ENCODE data around the gene SH3TC2.

The SH3TC2 gene

DNA sequence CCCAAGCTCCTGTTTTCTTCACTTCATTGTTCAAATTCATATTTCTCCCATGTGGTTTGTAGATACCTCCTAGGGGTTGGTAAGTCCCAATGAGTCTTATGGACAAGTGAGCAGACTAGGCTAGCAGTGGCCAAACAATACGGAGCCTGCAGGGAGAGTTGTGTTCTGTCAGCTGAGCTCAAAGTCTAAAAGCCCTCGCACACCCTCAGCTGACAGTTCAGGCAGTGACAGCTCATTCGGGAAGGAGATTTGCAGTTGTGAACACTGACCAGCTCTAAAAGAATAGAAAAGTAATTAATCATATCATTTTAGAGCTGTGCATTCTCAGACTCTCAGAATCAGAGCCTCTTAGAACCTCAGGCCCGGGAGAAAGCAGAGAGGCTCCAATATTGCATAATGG lies 95.1 kb downstream of the SH3TC2 start:
- no peak for DNase-seq

DNA sequence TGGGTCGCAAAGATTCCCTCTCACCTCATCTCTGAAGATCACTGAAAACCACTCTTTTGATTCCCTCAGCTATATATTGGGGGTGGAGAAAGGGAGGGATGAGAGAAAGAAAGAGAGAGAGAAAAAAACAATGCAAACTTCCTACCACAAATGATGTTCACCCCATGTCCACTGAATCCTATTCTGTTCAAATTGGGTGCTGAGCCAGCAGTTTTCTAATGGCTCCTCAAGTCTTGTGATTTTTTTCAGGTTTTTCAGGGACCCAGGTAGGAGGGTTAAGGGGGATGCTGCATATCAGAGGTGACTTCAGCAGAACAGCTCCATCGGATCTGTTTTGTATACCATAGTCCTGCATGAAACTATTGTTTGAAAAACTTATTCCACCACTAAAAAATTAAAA lies 95.9 kb downstream of the SH3TC2 start:
- DNase-seq: no peak

DNA sequence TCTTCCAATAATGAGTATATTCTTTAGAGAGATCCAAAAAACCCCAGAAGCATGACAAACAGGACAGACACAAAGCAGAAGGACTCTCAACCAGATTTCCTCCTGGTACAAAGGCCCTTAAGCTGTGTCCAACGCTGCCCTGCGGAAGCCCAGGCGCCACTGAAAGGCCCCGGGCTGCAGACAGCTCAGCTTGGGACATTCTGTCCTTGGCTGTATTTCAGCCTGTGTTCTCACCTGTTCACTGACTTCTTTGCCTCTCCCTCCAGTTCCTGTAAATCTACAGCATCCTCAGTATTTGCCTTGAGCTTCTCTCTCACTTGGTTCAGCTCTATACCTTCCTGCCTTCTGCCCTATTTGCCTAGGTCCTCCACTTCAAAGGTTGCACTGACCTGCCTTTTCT lies 96.5 kb downstream of the SH3TC2 start:
- DNase-seq: no peak

DNA sequence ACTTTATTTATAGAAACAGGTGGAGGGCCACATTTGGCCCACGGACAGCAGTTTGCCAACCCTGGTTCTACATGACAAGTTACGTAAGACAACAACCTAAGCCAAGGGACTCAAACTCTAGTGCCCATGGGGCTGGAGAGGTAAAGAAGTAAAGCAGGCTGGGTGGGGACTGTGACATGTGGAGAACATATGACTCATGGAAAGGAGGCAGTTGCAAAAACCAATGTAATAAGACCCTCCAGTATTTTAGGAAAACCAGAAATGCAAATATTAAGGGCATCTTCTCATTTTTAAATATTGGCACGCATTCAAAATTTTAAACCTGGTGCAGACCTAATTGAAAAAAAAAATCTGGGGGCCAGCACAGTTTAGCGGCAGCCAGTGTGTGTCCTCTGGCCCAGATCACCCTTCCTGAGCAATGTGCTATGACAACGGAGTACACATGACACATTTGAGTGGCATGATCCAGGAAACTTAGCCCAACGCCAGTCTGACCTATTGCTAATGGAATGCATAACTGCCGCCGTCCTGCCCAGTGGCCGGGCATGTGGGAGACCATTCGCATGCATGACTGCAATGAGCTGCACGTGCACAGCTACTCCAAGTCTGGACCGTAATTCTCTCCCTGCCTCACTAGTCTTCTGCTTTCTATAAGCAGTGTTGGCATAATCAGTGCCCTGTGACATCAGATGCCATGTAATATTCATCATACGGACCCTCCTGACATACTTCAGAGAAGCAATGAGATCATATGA lies 97.2 kb downstream of the SH3TC2 start:
- DNase-seq: no peak

DNA sequence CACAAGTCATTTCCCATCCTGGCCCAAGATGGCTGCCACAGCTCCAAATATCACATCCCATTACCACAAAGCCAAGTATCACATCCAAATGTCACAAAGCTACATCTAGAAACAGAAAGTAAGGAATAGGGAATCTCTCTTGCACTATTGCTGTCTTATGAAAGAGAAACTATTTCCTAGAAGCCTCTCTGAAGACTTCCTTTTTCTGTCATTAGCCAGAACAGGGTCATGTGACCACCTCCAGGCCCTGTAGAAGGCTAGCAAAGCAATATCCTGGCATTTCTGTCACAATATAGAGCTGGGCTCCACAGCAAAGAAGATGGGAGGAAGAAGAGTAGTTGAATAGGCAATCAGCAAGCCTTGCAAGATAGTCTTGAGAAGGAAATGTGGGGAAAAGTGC lies 99.2 kb downstream of the SH3TC2 start:
- DNase-seq: peak; percentile 78 to 82

DNA sequence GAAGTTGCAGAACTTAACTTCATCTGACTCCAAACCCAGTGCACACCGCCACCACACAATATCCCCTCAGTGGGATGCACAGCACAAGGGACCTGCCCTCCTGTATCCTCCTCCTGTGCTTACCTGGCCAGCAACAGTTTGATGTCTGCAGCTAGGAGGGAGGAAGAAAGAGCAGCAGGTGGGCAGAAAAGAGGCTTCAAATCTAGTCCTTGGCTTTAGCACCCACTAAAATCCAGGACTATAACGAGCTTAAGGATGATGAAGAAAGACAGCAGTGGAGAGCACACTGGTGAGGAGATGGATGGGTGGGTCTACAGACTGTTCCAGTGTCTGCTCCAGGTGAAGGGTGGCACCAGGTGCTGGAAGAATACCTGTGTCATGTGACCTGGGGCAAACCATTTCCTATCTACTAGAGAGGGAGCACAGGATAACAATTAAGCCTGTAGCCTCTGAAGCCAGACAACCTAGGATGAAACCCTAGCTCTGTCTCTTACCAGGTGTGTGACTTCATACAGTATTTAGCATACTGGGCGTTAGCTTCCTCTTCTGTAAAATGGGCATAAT lies 100.0 kb downstream of the SH3TC2 start:
- no peak for DNase-seq

DNA sequence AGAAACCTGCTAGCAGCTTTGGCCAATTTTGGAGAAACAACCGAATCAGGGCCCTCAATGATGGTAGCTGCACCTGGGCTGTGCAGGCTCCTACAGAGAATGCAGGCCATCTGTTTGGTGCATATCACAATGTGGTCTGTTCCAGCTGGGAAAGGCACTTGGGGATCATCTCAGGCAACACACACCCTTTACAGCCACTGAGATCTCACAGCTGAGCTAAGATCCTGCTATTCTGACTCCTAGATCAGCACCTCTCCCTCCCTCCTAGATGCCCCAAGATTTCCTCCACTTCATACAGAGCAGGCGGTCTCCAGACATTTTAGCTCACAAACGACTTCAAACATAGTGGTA lies 100.7 kb downstream of the SH3TC2 start:
- no peak for DNase-seq

DNA sequence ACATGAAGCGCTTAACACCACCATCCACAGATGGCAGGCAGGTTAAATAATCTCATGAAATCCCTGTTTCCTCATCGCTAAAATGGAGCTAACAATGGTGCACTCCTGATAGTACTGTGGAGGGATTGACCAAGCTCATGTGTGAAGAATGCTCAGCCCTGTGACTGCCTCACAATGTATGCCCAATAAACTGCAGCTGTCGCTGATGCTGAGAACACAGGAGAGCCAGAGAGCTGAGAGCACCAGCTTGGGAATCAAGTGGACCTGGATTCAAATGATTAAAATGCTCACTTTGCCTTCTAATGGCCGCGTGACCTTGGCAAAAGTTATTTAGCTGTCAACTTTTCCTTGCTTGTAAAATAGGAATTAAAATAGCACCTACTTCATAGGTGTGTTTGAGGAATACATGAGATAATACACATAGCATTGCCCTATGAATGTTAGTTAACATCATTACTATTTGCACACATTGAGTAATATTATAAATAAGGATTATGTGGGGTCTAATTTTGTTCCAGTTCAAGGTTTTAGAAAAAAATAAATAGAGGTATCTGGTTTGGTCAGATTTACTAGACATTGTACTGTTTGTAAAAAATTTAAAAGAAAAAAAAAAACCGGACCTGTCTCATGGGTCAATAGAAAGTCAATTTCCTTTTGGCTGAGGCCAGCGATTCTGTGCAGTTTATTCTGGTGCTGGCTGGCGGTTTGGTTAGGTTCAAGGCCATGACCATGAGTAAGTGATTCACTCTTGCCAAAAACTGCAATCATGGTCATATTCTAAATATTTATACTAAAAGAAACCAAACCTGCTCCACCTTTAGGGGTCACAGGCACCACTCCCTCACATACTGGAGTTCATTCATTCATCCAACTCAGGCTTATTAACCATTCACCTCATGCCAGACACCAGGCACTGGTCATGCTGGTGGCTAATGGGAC lies 101.3 kb downstream of the SH3TC2 start:
- no peak for DNase-seq

DNA sequence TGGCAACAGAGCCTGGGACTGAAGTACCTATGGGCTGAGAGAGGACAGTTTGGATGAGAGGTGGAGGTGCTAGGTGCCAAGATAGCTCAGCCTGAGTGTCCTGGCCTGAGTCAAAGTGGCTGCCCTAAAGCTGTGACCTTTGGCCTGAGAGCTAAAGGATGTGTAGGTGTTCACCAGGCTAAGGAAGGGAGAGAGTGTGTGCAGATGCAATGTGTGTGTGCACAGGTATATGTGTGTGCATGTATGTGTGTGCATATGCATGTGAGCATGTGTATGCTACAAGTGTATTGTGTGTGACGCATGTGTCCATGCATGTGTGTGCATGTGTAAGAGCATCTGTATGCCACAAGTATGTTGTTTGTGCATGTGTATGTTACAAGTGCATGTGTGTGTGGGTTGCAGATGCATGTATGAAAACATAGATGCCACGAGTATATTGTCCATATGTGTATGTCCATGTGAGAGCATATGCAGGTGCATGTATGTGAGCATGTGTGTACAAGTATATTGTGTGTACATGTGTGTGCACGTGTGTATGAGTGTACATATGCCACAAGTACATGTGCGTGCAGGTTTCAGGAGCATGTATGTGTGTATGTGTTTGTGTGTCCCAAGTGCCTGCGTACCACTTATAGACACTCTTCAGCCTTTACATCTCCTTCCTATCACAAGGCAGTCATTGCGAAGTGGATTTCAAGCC lies 102.6 kb downstream of the SH3TC2 start:
- DNase-seq: no peak

DNA sequence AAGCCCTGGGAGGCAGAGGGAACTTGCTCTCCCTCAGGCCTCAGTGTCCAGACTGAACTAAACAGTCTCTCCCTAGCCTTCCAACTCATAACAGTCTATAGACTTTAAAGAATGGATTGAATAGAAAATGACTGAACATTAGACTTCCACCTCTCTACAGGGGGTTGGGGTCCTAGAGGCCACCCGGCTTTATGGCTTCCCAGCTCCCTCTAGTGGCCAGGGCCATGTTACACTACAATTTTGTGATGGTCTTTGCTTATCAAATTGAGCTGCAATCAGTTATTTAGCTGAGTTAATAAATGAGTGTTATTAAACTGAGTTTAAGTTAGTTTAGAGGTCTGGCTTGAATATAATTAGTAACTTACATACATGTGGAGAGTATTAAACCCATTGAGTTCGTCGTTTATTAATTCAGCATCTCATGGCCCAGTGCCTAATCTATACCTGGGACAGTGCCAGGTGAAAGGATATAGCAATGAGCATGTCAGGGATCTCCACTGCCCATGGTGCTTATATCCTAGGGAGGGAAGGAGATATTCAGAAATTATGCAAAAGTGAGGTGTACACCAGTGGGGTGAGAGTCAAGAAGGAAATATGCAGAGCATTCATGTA lies 105.2 kb downstream of the SH3TC2 start:
- peak; percentile 31 to 49 for DNase-seq

DNA sequence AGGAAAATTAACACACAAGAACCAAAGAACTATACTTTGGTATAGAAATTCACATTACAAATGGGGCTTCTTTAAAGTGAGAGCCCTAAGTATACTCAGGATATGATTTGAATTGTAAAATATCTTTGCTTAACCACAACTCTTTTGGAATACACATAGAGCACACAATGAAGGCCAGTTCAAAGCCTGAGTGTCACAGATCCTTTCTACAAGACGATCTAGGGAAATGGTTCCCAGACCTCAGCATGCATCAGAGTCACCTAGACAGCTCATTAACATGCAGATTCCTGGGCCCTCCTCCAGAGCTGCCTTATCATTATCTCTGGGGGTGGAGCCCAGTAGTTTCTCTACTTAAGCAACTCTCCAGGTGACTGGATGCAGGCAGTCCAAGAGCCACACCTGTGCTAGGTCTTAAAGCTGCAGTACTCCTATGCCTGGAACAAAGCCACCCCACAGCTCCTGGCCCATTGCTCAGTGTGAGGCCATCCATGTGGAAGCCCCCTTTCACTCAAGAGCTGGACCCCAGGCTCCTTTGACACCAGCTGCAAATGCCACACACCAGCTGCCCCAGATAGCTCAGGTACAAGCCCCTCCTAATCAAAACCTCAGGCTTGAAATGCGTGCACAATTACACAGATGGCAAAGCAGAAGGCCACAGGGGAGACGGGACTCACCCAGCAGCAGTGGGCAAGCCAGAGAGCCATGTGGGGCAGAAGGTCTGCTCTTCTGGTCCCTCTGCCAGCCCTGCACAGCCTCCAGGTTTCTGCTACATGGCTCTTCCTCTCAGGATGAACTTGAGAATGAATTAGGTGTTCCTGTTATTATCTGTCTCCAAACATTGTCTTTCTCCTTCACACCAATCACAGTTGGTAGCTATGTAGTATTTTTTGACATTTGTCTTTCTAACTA lies 106.1 kb downstream of the SH3TC2 start:
- DNase-seq: no peak
